GM18511 (cell line): ENCODE results near the gene CNTNAP2.

ENCODE experiments used
- ATAC-seq: cut with Tn5 transposase; IDR thresholded peaks from one replicate; pipeline ENCODE4 v1.9.1; 2021; ENCODE audit warnings: mild to moderate bottlenecking, moderate library complexity; ENCODE audit not compliant: unreplicated experiment

The CNTNAP2 gene

DNA sequence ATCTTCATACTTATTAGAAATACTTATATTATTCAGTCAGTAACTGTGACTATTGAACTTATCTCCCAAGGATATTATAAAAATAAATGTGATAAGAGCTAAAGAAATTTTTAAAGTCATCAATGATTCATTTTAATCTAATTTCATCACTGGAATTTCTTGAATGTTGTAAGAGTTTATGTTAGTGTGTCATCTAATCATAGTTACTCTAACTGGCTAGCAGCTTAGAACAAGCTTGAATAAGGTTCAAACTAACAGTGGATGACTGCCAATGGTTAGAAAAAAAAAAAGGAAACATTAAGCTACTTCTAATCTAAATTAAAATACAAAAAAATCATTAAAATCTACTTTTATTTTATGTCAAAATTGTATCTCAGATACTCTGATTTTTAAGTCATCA lies 1066.3 kb downstream of the CNTNAP2 start:
- ATAC-seq: no peak

- ATAC-seq: no peak
These were observed 1066.7 kb downstream of the CNTNAP2 start for GRCh38 chr7:147183276-147183675.

DNA sequence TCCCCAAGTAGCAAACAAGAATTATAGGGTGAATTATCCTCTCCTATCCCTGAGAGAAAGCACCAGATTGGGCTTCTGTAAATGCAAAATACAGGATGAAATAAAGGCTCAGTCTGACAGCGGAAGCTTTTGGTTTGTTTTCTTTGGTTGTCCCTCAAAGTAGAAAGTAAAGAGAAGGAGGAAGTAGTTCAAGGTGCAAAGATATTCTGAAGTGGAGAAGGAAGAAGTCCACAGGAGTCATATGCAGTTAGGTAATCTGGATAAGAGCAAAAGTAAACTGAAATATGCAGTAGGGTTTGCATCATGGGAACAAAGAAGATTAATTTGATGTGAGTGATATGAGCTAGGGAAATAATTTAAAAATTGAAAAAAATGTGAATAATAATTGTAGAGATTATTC lies 1071.9 kb downstream of the CNTNAP2 start:
- no peak for ATAC-seq

DNA sequence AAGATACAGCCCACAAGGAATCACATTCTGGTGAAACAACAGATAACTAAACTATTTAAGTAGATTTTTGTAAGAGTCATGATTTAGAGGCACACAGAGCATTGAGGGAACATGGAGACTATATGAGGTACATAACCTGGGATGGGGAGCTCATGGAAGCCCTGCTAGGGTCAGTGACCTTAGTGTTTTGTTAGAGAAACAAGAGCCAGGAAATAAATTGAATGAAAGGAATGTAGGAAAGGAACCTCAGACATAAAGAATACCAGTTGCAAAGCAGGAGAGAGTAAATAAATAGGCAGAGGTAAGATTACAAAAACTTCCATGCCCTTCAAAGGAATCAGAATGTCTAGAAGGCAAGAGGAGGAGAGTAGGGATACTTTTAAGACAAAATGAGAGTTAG lies 1076.9 kb downstream of the CNTNAP2 start:
- no peak for ATAC-seq

GRCh38 chr7:147196481-147196880 lies 1079.9 kb downstream of the CNTNAP2 start:
- ATAC-seq: no peak

GRCh38 chr7:147197006-147197405 lies 1080.4 kb downstream of the CNTNAP2 start:
- ATAC-seq: no peak

DNA sequence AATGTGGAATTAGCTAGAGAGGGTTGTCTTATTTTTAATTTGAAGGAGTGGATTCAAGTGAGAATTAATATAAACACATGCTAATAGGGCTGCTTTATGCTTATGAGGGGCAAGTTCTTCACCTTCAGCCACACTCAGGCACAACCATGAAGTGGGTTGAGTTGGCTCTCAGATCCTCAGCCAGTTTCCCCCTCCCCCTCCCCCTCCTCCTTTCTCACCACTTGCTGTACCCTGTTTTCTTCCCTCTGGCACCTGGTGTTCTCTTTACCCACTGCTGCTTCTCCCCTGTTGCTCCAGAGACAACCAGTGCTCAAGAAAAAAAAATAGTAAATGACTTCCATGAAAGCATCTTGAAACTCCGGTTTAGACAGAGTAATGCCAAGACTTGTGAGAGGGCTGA lies 1083.3 kb downstream of the CNTNAP2 start:
- no peak for ATAC-seq

DNA sequence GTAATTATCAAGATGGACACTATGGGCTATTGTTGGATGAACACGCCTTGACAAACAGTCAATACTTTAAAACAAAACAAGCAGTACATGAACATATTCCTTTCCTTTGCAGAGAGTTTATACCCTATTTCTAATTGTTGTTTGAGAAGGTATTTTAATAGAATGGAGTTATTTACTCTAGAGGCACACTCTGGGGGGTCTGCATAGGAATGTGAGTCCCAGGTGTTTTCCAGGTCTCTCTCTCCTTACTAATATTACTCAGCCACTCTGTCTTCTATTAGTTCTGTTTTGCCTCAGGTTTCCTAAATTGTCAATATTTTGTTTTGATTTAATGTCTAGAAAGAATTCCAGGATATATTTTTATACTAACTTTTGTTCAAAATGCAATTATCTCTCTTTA lies 1091.4 kb downstream of the CNTNAP2 start:
- no peak for ATAC-seq

- no peak for ATAC-seq
These were observed 1114.7 kb downstream of the CNTNAP2 start for GRCh38 chr7:147231275-147231674.

- no peak for ATAC-seq
These were observed 1119.2 kb downstream of the CNTNAP2 start for GRCh38 chr7:147235645-147236382.

DNA sequence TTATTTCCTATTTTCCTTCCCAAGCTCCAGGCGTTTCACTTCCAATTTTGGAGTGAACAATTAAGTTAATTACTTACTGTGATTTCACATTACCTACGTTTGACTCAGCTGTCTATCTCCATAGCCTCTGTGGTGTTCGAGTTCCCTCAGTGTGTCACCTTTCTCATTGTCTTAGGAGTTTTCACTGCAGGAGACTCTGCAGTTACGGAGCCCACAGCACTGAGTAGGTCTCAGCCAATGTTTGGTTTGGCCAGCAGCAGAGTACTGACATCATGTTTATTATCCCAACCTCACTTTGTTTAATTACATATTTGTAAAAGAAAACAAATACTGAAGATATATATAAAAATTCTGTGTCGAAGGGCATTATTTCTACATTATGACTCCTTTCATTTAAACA lies 1123.9 kb downstream of the CNTNAP2 start:
- ATAC-seq: no peak

DNA sequence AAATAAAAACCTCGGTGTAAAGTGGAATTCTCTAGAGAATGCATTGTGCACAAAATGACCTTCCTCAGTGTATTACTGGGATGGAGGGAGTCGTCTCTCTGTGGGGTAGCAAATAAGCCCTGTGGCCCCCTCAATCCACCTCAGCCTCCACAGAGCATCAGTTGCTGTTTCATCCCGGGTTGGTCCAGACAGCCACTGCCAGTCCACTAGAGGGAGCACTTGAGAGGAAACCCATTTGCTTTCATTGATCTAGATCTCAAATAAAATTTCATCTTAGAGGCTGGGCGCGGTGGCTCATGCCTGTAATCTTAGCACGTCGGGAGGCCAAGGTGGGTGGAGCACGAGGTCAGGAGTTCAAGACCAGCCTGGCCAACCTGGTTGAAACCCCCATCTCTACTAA lies 1128.7 kb downstream of the CNTNAP2 start:
- ATAC-seq: no peak

- ATAC-seq: no peak
These were observed 1133.4 kb downstream of the CNTNAP2 start for GRCh38 chr7:147249956-147250355.

DNA sequence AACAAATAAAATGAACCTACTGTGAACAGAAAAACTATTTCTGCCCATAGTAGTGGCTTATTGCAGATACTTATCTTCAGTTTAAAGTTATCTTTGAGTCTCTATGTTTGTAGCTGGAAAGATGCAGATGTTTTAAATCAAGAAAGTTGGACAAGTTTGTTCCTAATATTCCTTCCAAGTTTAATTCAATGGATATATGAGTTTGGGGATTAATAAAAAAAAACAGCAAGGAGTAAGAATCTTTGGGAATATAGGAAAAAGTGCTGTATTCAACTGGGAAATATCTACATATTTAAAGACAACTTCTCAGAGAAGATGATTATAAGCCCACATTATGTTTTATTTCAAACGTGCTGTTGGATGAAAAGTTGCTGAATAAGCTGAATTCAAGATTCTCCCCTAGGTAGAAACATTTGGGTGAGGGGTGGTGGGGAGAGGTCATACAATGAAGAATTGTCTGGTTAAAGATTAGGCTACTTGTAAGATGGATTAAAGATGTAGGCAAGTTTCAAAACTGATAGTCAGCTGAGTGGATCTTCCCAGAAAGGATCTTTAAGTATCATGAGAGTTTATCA lies 1135.2 kb downstream of the CNTNAP2 start:
- ATAC-seq: no peak

- no peak for ATAC-seq
These were observed 1145.1 kb downstream of the CNTNAP2 start for GRCh38 chr7:147261693-147262092.

DNA sequence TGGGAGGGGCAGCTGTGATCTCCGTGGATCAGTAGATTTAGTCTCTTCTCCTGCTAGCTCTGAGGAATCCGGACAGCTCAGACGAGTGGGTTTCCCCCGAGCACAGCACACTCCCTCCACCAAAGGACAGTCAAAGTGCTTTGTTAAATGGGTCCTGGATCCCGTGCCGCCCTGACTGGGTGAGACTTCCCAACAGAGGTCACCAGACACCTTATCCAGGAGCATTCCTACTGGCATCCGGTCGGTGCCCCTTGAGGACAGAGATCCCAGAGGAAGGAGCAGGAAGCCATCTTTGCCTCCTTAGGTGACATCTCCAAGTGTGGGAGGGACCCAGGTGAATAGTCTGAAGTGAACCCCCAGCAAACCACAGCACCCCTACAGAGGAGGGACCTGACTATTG lies 1148.9 kb downstream of the CNTNAP2 start:
- no peak for ATAC-seq

GRCh38 chr7:147276106-147276505 lies 1159.5 kb downstream of the CNTNAP2 start:
- no peak for ATAC-seq

GRCh38 chr7:147276783-147277370 lies 1160.3 kb downstream of the CNTNAP2 start:
- ATAC-seq: no peak

GRCh38 chr7:147279514-147279913 lies 1162.9 kb downstream of the CNTNAP2 start:
- no peak for ATAC-seq

DNA sequence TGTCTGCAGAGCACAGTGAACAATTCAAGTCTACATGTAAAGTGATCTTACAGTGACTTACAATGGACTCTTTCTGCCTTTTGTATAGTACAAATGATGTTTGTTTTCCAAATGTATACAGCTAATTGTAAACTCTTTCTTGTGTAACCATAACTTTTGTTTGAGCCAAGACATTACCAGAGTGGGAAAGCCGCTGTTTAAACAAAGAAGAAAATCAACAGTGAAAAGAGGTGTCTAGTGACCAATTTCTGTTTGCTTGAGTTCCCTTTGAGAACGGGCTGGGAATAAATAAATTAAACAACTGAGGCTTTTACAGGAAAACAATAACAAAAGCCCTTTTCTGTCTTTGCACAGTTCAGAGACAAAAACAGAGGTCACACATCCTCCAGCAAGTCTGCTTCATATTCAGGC lies 1163.4 kb downstream of the CNTNAP2 start:
- no peak for ATAC-seq

- no peak for ATAC-seq
These were observed 1165.6 kb downstream of the CNTNAP2 start for GRCh38 chr7:147282204-147282603.

DNA sequence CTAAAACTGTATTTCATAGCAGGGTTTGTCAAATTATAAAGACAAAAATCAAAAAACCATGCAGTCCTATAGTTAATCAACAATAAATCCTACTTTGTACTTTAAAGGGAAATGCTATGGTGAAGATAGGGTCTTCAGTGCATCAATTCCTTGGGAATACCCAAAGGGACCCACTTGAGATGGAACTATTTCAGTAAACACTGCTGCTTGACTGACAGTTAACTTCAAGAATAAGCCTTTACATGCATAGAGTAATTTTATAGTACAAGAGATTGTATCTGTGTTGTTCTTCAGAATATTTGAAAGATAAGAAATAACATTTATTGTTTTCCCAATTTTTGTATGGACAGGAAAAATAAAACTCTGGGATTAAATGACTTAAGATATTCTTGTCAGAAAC lies 1179.6 kb downstream of the CNTNAP2 start:
- no peak for ATAC-seq
